ENCODE measurements around the gene NAV3.
A peak's percentile ranks its signal among the peaks of the same experiment; 100 is the strongest.
"Not testable (repeated sequence)": the region's sequence is repeated elsewhere in the genome, so short reads cannot be mapped to it uniquely, and the experiment has no call there.

Gene NAV3

DNA sequence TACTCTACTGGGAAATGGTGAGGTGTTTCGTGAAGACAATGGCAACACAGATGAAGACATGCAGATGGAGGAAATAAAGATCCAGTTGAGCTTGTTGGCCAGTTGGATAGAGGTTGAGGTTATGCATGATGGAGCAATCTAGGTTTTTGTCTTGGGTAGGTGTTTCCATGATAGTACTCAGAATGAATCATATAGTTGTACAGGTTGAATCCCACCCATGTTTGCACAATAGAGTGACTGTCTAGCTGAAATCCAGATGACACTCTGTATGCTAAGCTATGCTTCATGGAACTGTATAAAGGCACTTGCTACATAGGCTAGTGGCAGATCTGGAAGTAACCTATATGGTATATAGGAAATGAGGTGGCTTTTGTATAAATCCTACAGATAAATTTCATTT, 264.9 kb downstream of the NAV3 start:
- Histone ChIP-seq H3K9me3 (ENCODE audit: control insufficient read depth, low read length) (no peaks in the 10 kb centered on the region), H3K27me3 (replicated peaks; ENCODE audit: control insufficient read depth, insufficient read depth, low read length) (no peaks in the 10 kb centered on the region), H3K36me3 (ENCODE audit: control insufficient read depth, insufficient read depth, low read length, severe bottlenecking) (peaks cover 8% of the 10 kb centered on the region), H3K4me1 (ENCODE audit: control insufficient read depth, insufficient read depth, low read length) (peaks cover 19% of the 10 kb centered on the region), H3K9ac (ENCODE audit: low read length) (no peak overlapping the region), H3K4me3 (ENCODE audit: low read length) (no peak overlapping the region)
- DNase-seq (ENCODE audit: low read depth): no peak

DNA sequence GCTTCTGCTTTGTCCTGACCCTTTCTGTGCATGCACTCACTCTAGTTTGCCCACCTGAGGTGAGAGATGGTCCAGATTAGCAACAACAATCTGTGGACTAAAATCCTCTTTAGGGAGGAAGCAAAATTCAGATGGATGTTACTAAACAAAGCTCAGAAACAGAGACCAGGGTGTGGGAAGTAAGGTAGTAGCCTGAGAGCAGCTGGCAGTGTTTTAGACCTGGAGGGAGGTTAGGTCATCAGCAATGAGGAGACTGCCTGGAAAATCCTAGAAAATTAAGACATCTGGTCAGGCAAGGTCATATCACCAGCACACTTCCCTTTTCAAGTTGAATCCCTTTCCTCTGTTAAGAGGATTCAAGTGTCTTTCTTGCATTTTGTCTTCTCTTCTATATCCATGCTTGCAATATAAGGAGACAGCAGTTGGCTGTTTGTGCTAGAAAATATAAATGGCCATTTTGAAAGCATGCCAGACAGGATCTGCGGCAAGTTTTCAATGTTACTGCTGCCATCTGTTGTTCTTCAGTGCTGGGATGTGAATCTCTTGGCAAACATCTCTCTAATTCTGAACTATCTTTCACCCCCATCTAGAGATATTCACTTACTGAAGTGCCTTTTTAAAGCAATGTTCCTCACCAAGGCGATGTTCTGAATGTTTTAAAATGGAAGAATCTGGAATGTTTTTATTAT, 266.4 kb downstream of the NAV3 start:
- Histone ChIP-seq H3K4me1 (ENCODE audit: control insufficient read depth, insufficient read depth, low read length) (peaks cover 31% of the 10 kb centered on the region), H3K9ac (ENCODE audit: low read length) (peak overlapping the region; percentile 50), H3K36me3 (ENCODE audit: control insufficient read depth, insufficient read depth, low read length, severe bottlenecking) (peaks cover 13% of the 10 kb centered on the region), H3K4me3 (ENCODE audit: low read length) (no peak overlapping the region), H3K27me3 (replicated peaks; ENCODE audit: control insufficient read depth, insufficient read depth, low read length) (no peaks in the 10 kb centered on the region), H3K9me3 (ENCODE audit: control insufficient read depth, low read length) (no peaks in the 10 kb centered on the region)
- DNase-seq (ENCODE audit: low read depth): peak; percentile 74

DNA sequence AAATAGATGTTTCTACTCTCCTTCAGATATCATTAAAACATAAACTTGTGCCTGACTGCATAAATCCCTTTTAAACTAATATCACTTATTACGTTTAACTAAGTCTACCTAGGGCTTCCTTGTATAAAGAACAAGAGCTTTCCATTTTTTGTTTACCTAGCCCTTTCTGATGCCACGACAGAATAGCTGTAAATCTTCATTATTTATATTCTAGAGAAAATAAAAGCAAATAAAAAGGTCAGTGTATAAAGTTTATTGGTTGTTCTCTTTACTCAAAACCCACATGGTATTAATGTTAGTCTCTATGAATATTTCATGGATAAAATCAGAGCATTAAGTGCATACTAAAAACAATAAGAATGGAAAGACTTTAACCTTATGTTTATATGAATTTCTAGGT, 269.1 kb downstream of the NAV3 start:
- Histone ChIP-seq H3K9me3 (ENCODE audit: control insufficient read depth, low read length) (no peaks in the 10 kb centered on the region), H3K9ac (ENCODE audit: low read length) (no peak overlapping the region), H3K4me1 (ENCODE audit: control insufficient read depth, insufficient read depth, low read length) (peaks cover 39% of the 10 kb centered on the region), H3K27me3 (replicated peaks; ENCODE audit: control insufficient read depth, insufficient read depth, low read length) (no peaks in the 10 kb centered on the region), H3K4me3 (ENCODE audit: low read length) (no peak overlapping the region), H3K36me3 (ENCODE audit: control insufficient read depth, insufficient read depth, low read length, severe bottlenecking) (peaks cover 9% of the 10 kb centered on the region)
- no peak for DNase-seq (ENCODE audit: low read depth)

DNA sequence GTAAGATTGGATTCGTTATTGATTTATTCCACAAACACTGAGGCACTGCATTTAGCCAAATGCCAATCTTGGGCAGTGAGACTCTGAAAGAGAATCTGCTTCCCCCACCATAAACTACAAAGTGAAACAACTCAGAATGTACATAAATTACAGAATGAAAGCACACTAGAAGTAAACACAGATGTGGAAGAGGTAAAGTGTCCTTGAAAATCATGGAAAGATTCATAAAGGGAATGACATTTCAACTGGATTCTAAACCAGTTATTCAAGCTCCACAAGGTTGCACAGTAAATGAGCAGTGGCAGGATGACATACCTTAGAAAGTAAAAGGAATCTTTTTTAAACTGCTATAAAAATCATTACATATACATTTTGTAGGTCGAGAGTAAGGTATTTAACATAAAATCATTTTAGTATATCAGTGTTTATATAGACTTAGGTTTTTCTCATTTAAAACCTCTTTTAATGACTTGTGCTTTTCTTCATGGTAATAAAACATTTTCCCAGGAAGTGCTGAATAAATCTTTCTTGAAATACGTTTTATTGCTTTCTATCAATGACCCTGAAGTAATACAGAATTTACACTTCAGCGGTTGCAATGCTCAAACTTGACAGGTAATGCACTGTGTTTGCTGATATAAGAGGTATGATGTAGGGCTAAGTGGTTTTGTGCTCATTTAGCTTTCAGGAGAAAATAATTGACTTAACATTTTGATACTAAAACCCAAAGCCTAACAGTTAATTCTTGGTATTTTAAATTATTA, 270.6 kb downstream of the NAV3 start:
- no peaks in the 10 kb centered on the region for H3K9me3 ChIP-seq (ENCODE audit: control insufficient read depth, low read length)
- H3K27me3 ChIP-seq (replicated peaks; ENCODE audit: control insufficient read depth, insufficient read depth, low read length): no peaks in the 10 kb centered on the region
- DNase-seq (ENCODE audit: low read depth): no peak
- H3K36me3 ChIP-seq (ENCODE audit: control insufficient read depth, insufficient read depth, low read length, severe bottlenecking): peaks cover 4% of the 10 kb centered on the region
- H3K4me1 ChIP-seq (ENCODE audit: control insufficient read depth, insufficient read depth, low read length): peaks cover 39% of the 10 kb centered on the region
- no peak overlapping the region for H3K9ac ChIP-seq (ENCODE audit: low read length)
- no peak overlapping the region for H3K4me3 ChIP-seq (ENCODE audit: low read length)

DNA sequence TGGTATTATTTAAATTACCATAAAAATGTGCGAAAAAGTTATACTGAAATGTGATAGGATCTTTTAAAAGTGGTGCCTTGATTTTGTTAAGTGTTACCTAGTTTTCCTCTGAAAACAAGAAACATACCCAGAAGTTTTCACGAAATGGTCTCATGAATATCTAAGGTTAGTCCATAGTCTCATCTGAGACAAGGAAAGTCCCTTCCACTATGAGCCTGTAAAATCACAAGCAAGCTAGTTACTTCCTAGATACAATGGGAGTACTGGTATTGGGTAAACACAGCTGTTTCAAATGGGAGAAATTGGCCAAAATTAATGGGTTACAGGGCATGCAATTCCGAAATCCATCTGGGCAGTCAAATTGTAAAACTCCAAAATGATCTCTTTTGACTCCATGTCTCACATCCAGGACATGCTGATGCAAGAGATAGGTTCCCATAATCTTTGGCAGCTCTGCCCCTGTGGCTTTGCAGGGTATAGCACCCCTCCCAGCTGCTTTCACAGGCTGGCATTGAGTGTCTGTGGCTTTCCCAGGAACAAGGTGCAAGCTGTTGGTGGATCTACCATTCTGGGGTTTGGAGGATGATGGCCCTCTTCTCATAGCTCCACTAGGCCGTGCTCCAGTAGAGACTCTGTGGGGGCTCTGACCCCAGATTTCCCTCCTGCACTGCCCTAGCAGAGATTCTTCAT, 271.4 kb downstream of the NAV3 start:
- H3K36me3 ChIP-seq (ENCODE audit: control insufficient read depth, insufficient read depth, low read length, severe bottlenecking): peaks cover 12% of the 10 kb centered on the region
- no peak overlapping the region for H3K4me3 ChIP-seq (ENCODE audit: low read length)
- H3K4me1 ChIP-seq (ENCODE audit: control insufficient read depth, insufficient read depth, low read length): peaks cover 33% of the 10 kb centered on the region
- no peaks in the 10 kb centered on the region for H3K27me3 ChIP-seq (replicated peaks; ENCODE audit: control insufficient read depth, insufficient read depth, low read length)
- no peak for DNase-seq (ENCODE audit: low read depth)
- H3K9me3 ChIP-seq (ENCODE audit: control insufficient read depth, low read length): no peaks in the 10 kb centered on the region
- H3K9ac ChIP-seq (ENCODE audit: low read length): no peak overlapping the region

GRCh38 chr12:78102801-78103200, 272.1 kb downstream of the NAV3 start:
- H3K9ac ChIP-seq (ENCODE audit: low read length); H3K27me3 ChIP-seq (replicated peaks; ENCODE audit: control insufficient read depth, insufficient read depth, low read length); DNase-seq (ENCODE audit: low read depth); H3K9me3 ChIP-seq (ENCODE audit: control insufficient read depth, low read length); H3K4me3 ChIP-seq (ENCODE audit: low read length): not testable (repeated sequence)
- Histone ChIP-seq H3K4me1 (ENCODE audit: control insufficient read depth, insufficient read depth, low read length) (peaks cover 27% of the 10 kb centered on the region), H3K36me3 (ENCODE audit: control insufficient read depth, insufficient read depth, low read length, severe bottlenecking) (peaks cover 19% of the 10 kb centered on the region)

DNA sequence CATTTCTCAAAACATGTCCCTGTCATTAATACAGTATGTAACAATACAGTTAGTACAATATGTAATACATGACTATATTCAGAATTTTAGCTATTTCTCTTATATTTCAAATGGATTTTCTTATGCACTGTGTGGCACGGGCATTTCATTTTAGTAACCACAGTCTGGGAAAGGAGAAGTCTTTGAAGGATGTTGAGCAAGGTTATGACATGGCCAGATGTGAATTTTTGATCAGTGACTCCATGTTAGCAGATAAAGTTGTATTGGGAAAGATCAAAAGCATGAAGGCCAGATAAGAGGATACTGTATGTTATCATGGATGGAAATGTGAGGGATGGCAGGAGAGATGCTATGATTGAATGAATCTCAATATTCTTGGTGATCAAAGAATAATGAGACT, 285.2 kb downstream of the NAV3 start:
- H3K9ac ChIP-seq (ENCODE audit: low read length): no peak overlapping the region
- H3K4me3 ChIP-seq (ENCODE audit: low read length): no peak overlapping the region
- H3K27me3 ChIP-seq (replicated peaks; ENCODE audit: control insufficient read depth, insufficient read depth, low read length): no peaks in the 10 kb centered on the region
- H3K36me3 ChIP-seq (ENCODE audit: control insufficient read depth, insufficient read depth, low read length, severe bottlenecking): peaks cover 25% of the 10 kb centered on the region
- peaks cover 26% of the 10 kb centered on the region for H3K4me1 ChIP-seq (ENCODE audit: control insufficient read depth, insufficient read depth, low read length)
- no peak for DNase-seq (ENCODE audit: low read depth)
- peaks cover 23% of the 10 kb centered on the region for H3K9me3 ChIP-seq (ENCODE audit: control insufficient read depth, low read length)

- H3K4me3 ChIP-seq (ENCODE audit: low read length): no peak overlapping the region
- H3K9ac ChIP-seq (ENCODE audit: low read length): peak overlapping the region; percentile 27
- no peak for DNase-seq (ENCODE audit: low read depth)
- H3K27me3 ChIP-seq (replicated peaks; ENCODE audit: control insufficient read depth, insufficient read depth, low read length): no peaks in the 10 kb centered on the region
- peaks cover 30% of the 10 kb centered on the region for H3K4me1 ChIP-seq (ENCODE audit: control insufficient read depth, insufficient read depth, low read length)
- H3K9me3 ChIP-seq (ENCODE audit: control insufficient read depth, low read length): peaks cover 17% of the 10 kb centered on the region
- H3K36me3 ChIP-seq (ENCODE audit: control insufficient read depth, insufficient read depth, low read length, severe bottlenecking): peaks cover 30% of the 10 kb centered on the region
Observed at GRCh38 chr12:78118036-78118435, 287.3 kb downstream of the NAV3 start.

DNA sequence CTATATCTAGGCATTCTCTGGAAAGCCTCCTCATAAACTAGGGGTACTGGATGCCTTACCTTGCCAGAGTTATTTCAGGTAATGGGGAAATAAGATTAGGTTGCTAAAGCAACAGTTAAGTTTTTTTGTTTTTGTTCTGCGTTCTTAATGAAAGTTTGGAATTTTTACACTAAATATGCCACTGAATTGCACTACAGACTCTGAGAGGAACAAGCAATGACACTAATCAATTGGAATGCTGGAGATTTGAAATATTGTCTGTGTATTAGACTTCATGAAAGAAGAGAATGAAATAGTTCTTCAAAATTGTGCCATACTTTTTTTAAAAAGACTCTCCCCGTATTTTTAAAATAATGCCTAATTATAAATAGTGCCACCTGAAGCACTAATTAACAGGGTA, 287.8 kb downstream of the NAV3 start:
- Histone ChIP-seq H3K9me3 (ENCODE audit: control insufficient read depth, low read length) (peaks cover 12% of the 10 kb centered on the region), H3K4me1 (ENCODE audit: control insufficient read depth, insufficient read depth, low read length) (peaks cover 30% of the 10 kb centered on the region), H3K36me3 (ENCODE audit: control insufficient read depth, insufficient read depth, low read length, severe bottlenecking) (peaks cover 31% of the 10 kb centered on the region), H3K9ac (ENCODE audit: low read length) (peak overlapping the region; percentile 27), H3K27me3 (replicated peaks; ENCODE audit: control insufficient read depth, insufficient read depth, low read length) (no peaks in the 10 kb centered on the region), H3K4me3 (ENCODE audit: low read length) (no peak overlapping the region)
- peak; percentile 64 for DNase-seq (ENCODE audit: low read depth)

- Histone ChIP-seq H3K4me1 (ENCODE audit: control insufficient read depth, insufficient read depth, low read length) (peaks cover 30% of the 10 kb centered on the region), H3K9ac (ENCODE audit: low read length) (no peak overlapping the region)
- no peak for DNase-seq (ENCODE audit: low read depth)
Observed at GRCh38 chr12:78119351-78119918, 288.7 kb downstream of the NAV3 start.

DNA sequence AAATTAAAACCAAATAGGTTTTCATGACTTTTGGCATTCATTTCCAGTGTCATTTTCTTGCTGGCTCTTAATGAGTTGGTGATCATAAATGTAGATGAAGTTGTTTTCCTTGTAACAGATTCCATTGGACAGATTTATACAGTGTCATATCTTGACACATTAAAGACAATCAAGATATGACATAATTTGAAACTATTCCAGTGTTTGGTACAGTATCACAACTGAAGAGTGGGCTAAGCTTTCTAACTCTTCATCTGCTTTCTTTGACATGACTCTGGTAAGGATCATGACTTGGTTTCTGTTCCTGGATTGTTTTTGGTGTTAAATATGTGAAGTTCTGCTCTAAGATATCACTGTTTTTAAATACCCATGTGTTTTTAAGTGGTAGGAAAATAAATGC, 289.6 kb downstream of the NAV3 start:
- no peaks in the 10 kb centered on the region for H3K9me3 ChIP-seq (ENCODE audit: control insufficient read depth, low read length)
- peaks cover 34% of the 10 kb centered on the region for H3K36me3 ChIP-seq (ENCODE audit: control insufficient read depth, insufficient read depth, low read length, severe bottlenecking)
- no peaks in the 10 kb centered on the region for H3K27me3 ChIP-seq (replicated peaks; ENCODE audit: control insufficient read depth, insufficient read depth, low read length)
- no peak overlapping the region for H3K4me3 ChIP-seq (ENCODE audit: low read length)
- H3K4me1 ChIP-seq (ENCODE audit: control insufficient read depth, insufficient read depth, low read length): peaks cover 30% of the 10 kb centered on the region
- peak overlapping the region; percentile 50 for H3K9ac ChIP-seq (ENCODE audit: low read length)
- no peak for DNase-seq (ENCODE audit: low read depth)

More at GRCh38 chr12:78119351-78119918, 288.7 kb downstream of the NAV3 start:
- Histone ChIP-seq H3K27me3 (replicated peaks; ENCODE audit: control insufficient read depth, insufficient read depth, low read length) (no peaks in the 10 kb centered on the region), H3K9me3 (ENCODE audit: control insufficient read depth, low read length) (peaks cover 5% of the 10 kb centered on the region), H3K36me3 (ENCODE audit: control insufficient read depth, insufficient read depth, low read length, severe bottlenecking) (peaks cover 34% of the 10 kb centered on the region), H3K4me3 (ENCODE audit: low read length) (no peak overlapping the region)

All from adipocyte (in vitro differentiated cells).